HG03342 (cell line): Measurements from ENCODE around the gene SNX15.
"Not testable (repeated sequence)": the region's sequence is repeated elsewhere in the genome, so short reads cannot be mapped to it uniquely, and the experiment has no call there.

Experiments
- ATAC-seq: cut with Tn5 transposase; IDR thresholded peaks from one replicate; pipeline ENCODE4 v1.9.1; 2021; ENCODE audit warnings: mild to moderate bottlenecking, moderate library complexity; ENCODE audit not compliant: unreplicated experiment

SNX15 gene, protein sequence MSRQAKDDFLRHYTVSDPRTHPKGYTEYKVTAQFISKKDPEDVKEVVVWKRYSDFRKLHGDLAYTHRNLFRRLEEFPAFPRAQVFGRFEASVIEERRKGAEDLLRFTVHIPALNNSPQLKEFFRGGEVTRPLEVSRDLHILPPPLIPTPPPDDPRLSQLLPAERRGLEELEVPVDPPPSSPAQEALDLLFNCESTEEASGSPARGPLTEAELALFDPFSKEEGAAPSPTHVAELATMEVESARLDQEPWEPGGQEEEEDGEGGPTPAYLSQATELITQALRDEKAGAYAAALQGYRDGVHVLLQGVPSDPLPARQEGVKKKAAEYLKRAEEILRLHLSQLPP

GRCh38 chr11:65027213-65028067 is at the start of gene SNX15:
TSS of gene SNX15 (plus strand) at chr11:65027439. CDS start at chr11:65027538, 99 bp downstream.
- ATAC-seq, result peak; percentile 83

- not testable (repeated sequence) for ATAC-seq
Measured at GRCh38 chr11:64983339-64983738, 43.9 kb upstream of the SNX15 start.

- ATAC-seq, result no peak
Measured at GRCh38 chr11:64987998-64988854, 39.0 kb upstream of the SNX15 start.

GRCh38 chr11:64989416-64989815 is 37.8 kb upstream of the SNX15 start:
- ATAC-seq, result no peak

- no peak for ATAC-seq
Measured at GRCh38 chr11:64990222-64990923, 36.9 kb upstream of the SNX15 start.

DNA sequence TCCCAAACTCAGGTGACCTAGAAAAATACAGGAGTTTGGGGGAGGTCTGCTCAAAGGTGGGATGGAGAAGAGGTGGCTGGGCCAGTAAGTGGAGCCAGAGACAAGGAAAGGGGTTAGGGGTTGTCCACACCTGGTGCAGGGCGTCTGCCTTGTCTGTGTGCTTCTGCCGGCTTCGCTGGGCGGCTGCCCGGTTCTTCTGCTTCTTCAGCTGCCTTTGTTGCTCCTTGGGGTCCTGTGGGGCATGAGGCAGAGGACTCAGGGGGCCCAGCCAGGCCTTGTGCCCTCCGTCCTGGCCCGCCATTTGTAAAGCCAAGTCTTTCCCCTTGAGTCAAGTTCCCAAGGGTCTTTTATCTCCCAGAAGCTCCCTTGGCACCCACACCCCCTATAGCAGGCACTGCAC is 32.9 kb upstream of the SNX15 start:
- no peak for ATAC-seq

DNA sequence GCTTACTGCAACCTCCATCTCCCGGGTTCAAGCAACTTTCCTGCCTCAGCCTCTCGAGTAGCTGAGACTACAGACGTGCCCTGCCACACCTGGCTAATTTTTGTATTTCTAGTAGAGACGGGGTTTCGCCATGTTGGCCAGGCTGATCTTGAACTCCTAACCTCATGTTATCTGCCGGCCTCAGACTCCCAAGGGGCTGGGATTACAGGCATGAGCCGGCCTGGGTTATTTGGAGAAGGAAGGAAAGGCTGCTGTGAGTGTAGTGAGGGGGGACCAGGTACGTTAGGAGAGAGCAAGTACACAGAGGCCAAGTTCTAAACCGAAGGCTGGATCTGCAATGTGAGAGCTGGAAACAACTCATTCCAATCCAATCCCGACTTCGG is 30.9 kb upstream of the SNX15 start:
- ATAC-seq, result no peak

DNA sequence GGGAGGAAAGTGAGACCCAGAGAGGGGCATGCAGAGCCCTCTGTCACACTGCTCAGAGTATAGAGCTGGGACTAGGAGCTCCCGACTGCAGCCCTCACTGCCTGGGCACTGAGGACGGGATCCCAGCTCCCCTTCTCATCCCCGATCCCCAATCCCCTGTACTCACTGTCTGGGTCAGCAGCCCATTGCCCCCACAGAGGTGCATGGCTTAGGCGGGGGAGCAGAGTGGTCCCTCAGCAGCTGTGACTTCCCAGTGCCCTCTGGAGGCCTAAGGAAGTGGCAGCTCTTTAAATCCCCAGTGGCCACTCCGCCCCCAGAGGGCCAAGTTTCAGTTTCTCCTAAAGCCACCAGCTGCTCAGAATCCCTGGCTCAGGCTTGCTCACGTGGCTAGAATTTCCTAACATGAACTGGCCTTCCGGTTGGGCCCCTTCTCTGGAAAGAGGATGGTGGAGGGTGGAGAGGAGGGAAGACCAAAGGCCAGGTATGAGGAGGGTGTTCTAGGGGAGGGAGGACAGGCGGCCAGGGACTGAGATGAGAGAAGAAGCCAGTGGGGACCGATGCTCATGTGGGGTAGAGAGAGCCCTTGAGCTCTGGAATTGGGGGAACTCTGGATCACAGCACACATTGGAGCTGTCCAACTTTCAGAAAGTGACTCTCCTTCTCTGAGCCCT is 30.4 kb upstream of the SNX15 start, which contains the start of gene BATF2:
Gene BATF2 (minus strand): TSS at position 262 of the 671 bp plus-strand sequence. CDS start 57 bp downstream, at position 205.
- ATAC-seq, result no peak

GRCh38 chr11:64998141-64998540 is 29.1 kb upstream of the SNX15 start:
- no peak for ATAC-seq

DNA sequence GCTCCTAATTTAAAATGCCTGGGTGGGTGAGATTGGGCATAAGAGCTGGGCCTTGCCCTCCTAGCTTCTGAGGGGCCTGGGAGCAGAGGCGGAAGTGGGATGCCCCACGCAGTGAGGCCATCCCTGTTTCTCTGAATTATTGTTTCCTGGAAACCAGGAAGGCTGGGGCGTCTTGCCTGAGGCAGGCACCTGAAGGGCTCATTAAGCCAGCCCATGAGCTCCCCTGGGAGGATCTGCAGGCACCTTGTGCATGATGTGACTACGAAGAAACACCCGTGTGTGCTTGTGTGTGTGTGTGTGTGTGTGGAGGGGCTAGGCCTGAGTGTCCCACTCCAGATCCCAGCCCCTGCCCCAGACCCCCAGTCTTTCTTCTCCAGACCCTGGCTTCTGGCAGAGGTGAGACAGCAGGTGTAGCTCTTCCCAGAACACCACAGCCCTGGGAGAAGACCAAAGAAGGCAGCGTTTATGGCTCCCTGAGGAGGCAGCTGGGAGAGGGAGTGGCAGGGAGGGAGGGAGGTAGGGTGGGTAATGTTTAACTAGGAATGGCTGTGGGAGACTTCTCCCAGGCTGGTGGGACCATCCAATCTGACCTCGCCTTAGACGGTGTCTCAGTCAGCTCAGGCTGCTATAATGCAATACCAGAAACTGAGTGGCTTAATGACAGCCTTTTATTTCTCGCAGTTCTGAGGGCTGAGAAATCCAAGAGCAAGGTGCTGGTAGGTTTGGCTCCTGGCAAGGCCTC is 28.4 kb upstream of the SNX15 start:
- no peak for ATAC-seq

- no peak for ATAC-seq
Measured at GRCh38 chr11:64999478-64999877, 27.8 kb upstream of the SNX15 start.

GRCh38 chr11:65002706-65003105 is 24.5 kb upstream of the SNX15 start:
- ATAC-seq, result no peak

DNA sequence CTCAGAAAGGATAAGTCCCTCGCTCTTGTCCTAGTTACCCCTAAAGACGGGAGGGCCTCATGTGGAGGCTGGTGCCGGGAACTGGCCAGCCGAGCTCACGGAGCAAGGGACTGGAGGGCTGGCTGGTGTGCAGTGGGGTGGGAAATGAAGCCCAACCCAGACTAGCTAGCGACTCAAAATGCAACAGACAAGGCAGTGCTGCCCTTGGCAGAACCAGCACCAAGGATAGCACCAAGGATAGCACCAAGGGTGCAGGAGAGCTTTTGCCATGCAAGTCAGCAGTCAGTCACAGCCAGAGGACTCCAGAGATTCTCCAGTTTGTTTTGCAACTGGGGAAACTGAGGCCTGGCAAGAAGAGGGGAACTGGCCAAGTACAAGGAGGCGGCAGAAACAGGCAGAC is 24.0 kb upstream of the SNX15 start:
- ATAC-seq, result no peak

- ATAC-seq, result not testable (repeated sequence)
Measured at GRCh38 chr11:65003968-65004367, 23.3 kb upstream of the SNX15 start.

- no peak for ATAC-seq
Measured at GRCh38 chr11:65008016-65008415, 19.2 kb upstream of the SNX15 start.

GRCh38 chr11:65008873-65009272 is 18.4 kb upstream of the SNX15 start:
- ATAC-seq, result no peak

DNA sequence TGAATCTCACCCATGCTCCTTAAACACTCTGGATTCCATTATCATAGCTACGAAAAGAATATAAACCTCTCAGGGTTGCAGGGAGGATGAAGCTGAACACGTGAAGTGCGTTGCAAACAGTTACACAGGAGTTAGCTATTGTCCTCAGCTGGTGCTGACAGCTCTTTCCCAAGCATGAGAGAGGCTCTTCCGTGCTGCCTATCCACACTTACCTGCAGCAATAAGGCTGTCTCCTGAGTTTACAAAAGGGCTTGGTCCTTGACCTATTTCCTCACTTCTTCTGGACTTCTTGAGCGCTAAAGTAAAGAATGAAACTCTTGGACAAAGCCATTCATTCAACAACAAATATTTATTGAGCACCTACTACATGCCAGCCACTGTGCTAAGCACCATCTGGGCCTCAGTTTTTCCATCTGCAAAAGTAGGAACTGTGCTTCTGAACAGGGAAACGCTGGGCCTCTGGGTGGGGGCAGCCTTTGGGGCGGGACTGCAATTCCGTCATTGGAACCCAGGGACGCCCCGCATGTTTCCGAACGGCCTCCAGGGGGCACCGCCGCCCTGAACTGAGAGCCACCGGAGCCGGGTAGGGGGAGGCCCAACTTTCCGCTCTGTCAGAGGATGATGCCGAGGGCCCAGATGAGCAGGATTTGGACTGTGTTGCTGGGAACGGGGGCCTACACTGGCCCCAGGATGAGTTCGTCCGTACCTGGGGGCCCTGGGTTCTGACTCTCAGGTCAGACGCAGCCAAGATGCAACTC is 13.9 kb upstream of the SNX15 start:
- ATAC-seq, result peak; percentile 67
